Renal cortex interstitium (tissue), 11 donors: ENCODE data around the gene GUCD1. TPM values are rescaled to one million over a fixed set of nuclear protein-coding genes. Genes with fewer than 3 reads are reported as not detected.
A peak's percentile ranks its signal among the peaks of the same experiment; 100 is the strongest.

Source experiments
- DNase-seq, 11 donors: peaks; one replicate each; pipeline ENCODE4 v3.0.0-alpha.2; 2013; ENCODE audit warnings: low read depth in 9 of 11, low spot score in 4 of 11; ENCODE audit errors: extremely low read depth in 1 of 11
- polyA plus RNA-seq, 3 donors: library from polyadenylated mRNA; unstranded; fragments of 120-200 nt; gene quantifications; one replicate each; pipeline ENCODE4 v1.2.1, GENCODE V29; 2013; ENCODE audit not compliant: insufficient read length in 3 of 3

Gene GUCD1
- polyA plus RNA-seq, 3 donors: 80.8 to 89.5 (median 88.8) TPM

GRCh38 chr22:24517446-24517845 is 37.5 kb downstream of the GUCD1 start:
- no peak for DNase-seq

GRCh38 chr22:24516301-24516737 is 38.6 kb downstream of the GUCD1 start:
- DNase-seq: peak in 5 of 11 donors; percentile 47 to 61 (median 59)

- no peak for DNase-seq
These were observed 40.0 kb downstream of the GUCD1 start for GRCh38 chr22:24515027-24515338.

GRCh38 chr22:24514241-24515026 is 40.5 kb downstream of the GUCD1 start:
- DNase-seq: no peak

GRCh38 chr22:24513378-24514240 is 41.3 kb downstream of the GUCD1 start:
- no peak for DNase-seq

GRCh38 chr22:24512043-24512442 is 42.9 kb downstream of the GUCD1 start:
- DNase-seq: no peak

- no peak for DNase-seq
These were observed 44.0 kb downstream of the GUCD1 start for GRCh38 chr22:24510637-24511625.

- DNase-seq: no peak
These were observed 47.2 kb downstream of the GUCD1 start for GRCh38 chr22:24507716-24508115.

GRCh38 chr22:24506802-24507438 is 48.0 kb downstream of the GUCD1 start:
- DNase-seq: no peak

- no peak for DNase-seq
These were observed 49.8 kb downstream of the GUCD1 start for GRCh38 chr22:24504956-24505736.

- DNase-seq: no peak
These were observed 50.4 kb downstream of the GUCD1 start for GRCh38 chr22:24504540-24504939.

GRCh38 chr22:24503843-24504338 is 51.0 kb downstream of the GUCD1 start:
- DNase-seq: no peak

- no peak for DNase-seq
These were observed 51.6 kb downstream of the GUCD1 start for GRCh38 chr22:24503137-24503842.

- DNase-seq: no peak
These were observed 52.4 kb downstream of the GUCD1 start for GRCh38 chr22:24502541-24502940.

GRCh38 chr22:24502034-24502433 is 52.9 kb downstream of the GUCD1 start:
- DNase-seq: no peak

GRCh38 chr22:24501301-24502005 is 53.5 kb downstream of the GUCD1 start:
- no peak for DNase-seq
